ENCODE measurements around the gene RPL28. TPM values are rescaled to one million over a fixed set of nuclear protein-coding genes. Genes with fewer than 3 reads are reported as not detected.

Gene RPL28
- total RNA-seq, 1 experiment from 2014 or later, result 2,505 TPM

DNA sequence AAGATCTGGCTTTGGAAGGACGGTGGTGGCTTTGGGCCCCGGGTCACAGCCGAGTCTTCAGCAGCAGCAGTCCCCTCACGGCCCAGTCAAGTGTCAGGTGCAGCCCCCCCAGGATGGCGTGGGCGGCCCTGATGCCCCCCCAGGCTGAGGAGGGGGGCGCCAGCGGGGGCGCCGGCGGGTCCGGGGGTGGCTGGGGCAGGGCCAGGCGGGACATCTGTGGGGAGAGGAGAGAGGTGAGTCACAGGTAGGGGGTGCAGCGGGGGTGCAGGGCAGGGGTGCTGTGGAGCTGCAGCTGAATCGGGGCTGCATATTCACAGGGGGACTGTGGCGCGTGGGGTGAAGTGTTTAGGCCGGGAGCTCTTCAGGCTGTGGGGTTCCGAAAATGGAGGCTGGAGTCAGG, 19.8 kb upstream of the RPL28 start (continued):
- TF ChIP-seq MXD4 (CRISPR knock-in tag; IDR thresholded peaks at IDR 0.05; ENCODE audit: borderline replicate concordance), result no peak
- no peak for TF ChIP-seq FOXJ3 (CRISPR knock-in tag; IDR thresholded peaks at IDR 0.05; ENCODE audit: borderline replicate concordance)
- no peak for TF ChIP-seq NR3C1 (CRISPR knock-in tag; conservative IDR thresholded peaks at IDR 0.05; ENCODE audit: low read depth)
- no peak for TF ChIP-seq TEAD1 (CRISPR knock-in tag; IDR thresholded peaks at IDR 0.05)
- no peak for TF ChIP-seq KAT7 (CRISPR knock-in tag; IDR thresholded peaks at IDR 0.05; ENCODE audit: borderline replicate concordance)

GRCh38 chr19:55366790-55367189, 18.9 kb upstream of the RPL28 start:
- POLR2A ChIA-PET, result no interaction called here

GRCh38 chr19:55368106-55368505, 17.6 kb upstream of the RPL28 start:
- H3K27me3 Mint-ChIP-seq (ENCODE audit: low read depth), result peaks cover 78% of the 10 kb centered on the region
- CTCF ChIA-PET, result interaction anchor here (0.7 to 2.8 kb wide), 8 partner anchors 16 to 227 kb away, joined by 3 to 13 read pairs (median 4); partner anchors contain the start of genes ISOC2 and TMEM238
- TF ChIP-seq, protein P1, sequence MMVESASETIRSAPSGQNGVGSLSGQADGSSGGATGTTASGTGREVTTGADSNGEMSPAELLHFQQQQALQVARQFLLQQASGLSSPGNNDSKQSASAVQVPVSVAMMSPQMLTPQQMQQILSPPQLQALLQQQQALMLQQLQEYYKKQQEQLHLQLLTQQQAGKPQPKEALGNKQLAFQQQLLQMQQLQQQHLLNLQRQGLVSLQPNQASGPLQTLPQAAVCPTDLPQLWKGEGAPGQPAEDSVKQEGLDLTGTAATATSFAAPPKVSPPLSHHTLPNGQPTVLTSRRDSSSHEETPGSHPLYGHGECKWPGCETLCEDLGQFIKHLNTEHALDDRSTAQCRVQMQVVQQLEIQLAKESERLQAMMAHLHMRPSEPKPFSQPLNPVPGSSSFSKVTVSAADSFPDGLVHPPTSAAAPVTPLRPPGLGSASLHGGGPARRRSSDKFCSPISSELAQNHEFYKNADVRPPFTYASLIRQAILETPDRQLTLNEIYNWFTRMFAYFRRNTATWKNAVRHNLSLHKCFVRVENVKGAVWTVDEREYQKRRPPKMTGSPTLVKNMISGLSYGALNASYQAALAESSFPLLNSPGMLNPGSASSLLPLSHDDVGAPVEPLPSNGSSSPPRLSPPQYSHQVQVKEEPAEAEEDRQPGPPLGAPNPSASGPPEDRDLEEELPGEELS (CRISPR knock-in tag; IDR thresholded peaks at IDR 0.05), result no peak
- no peak for TF ChIP-seq ZNF532 (CRISPR knock-in tag; IDR thresholded peaks at IDR 0.05; ENCODE audit: borderline replicate concordance)
- TF ChIP-seq, protein P2, sequence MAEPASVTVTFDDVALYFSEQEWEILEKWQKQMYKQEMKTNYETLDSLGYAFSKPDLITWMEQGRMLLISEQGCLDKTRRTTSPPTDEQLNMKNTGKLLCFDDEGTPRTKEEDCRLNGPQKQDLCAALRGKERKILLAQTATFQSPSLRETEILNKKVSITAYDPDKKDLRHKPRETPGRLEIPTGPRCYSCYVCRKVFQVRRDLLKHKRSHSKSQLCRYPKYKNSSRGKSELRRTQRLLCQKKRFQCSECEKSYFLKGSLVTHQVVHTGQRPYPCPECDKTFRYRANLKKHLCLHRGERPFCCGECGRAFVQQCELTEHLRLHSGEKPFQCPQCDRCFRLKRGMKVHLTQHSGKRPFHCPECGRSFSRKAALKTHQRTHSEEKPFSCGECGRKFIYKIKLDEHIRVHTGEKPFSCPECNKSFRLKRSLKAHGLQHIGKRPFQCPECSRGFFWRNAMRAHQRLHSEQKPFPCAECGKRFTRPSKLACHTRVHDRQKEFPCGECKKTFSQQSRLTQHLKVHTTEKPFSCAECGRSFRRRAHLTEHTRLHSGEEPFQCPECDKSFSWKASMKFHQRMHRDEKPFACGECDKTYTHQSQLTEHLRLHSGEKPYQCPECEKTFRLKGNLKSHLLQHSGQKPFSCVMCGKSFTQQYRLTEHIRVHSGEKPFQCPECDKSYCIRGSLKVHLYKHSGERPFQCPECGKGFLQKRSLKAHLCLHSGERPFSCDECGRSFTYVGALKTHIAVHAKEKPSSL (CRISPR knock-in tag; conservative IDR thresholded peaks at IDR 0.05), result no peak
- TF ChIP-seq CREM (CRISPR knock-in tag; IDR thresholded peaks at IDR 0.05), result no peak
- no peak for TF ChIP-seq TCF7 (CRISPR knock-in tag; IDR thresholded peaks at IDR 0.05; ENCODE audit: low read depth)
- TF ChIP-seq FOXK1 (CRISPR knock-in tag; IDR thresholded peaks at IDR 0.05), result no peak
- no peak for TF ChIP-seq ATF1 (CRISPR knock-in tag; IDR thresholded peaks at IDR 0.05)
- TF ChIP-seq ZNF671 (CRISPR knock-in tag; IDR thresholded peaks at IDR 0.05), result no peak

More at GRCh38 chr19:55366790-55367189, 18.9 kb upstream of the RPL28 start:
- CTCF ChIA-PET, result interaction anchor here (1.0 to 1.3 kb wide), 3 partner anchors 9 to 52 kb away, joined by 3 to 4 read pairs (median 3); no protein-coding TSS in a partner anchor
- H3K9me3 Mint-ChIP-seq, result no peaks in the 10 kb centered on the region
- peaks cover 7% of the 10 kb centered on the region for H3K4me1 Mint-ChIP-seq
- DNase-seq (ENCODE audit: low spot score), result no peak
- H3K4me3 Mint-ChIP-seq, result no peak overlapping the region
- peaks cover 74% of the 10 kb centered on the region for H3K27me3 Mint-ChIP-seq (ENCODE audit: low read depth)
- H3K36me3 Mint-ChIP-seq, result no peaks in the 10 kb centered on the region
- TF ChIP-seq, protein P3, sequence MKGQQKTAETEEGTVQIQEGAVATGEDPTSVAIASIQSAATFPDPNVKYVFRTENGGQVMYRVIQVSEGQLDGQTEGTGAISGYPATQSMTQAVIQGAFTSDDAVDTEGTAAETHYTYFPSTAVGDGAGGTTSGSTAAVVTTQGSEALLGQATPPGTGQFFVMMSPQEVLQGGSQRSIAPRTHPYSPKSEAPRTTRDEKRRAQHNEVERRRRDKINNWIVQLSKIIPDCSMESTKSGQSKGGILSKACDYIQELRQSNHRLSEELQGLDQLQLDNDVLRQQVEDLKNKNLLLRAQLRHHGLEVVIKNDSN (CRISPR knock-in tag; IDR thresholded peaks at IDR 0.05), result no peak
- TF ChIP-seq ZNF281 (CRISPR knock-in tag; IDR thresholded peaks at IDR 0.05), result no peak
- TF ChIP-seq, protein P4, sequence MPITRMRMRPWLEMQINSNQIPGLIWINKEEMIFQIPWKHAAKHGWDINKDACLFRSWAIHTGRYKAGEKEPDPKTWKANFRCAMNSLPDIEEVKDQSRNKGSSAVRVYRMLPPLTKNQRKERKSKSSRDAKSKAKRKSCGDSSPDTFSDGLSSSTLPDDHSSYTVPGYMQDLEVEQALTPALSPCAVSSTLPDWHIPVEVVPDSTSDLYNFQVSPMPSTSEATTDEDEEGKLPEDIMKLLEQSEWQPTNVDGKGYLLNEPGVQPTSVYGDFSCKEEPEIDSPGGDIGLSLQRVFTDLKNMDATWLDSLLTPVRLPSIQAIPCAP (CRISPR knock-in tag; IDR thresholded peaks at IDR 0.05), result no peak
- TF ChIP-seq TEAD1 (CRISPR knock-in tag; IDR thresholded peaks at IDR 0.05), result no peak
- no peak for TF ChIP-seq NFE2L1 (CRISPR knock-in tag; IDR thresholded peaks at IDR 0.05)
- no peak overlapping the region for H3K27ac Mint-ChIP-seq
- ATAC-seq, result no peak

More at GRCh38 chr19:55368106-55368505, 17.6 kb upstream of the RPL28 start:
- H3K4me3 Mint-ChIP-seq, result no peak overlapping the region; the same call in 1 of the 2 replicates
- DNase-seq (ENCODE audit: low spot score) (no peak), ATAC-seq (no peak)
- no peaks in the 10 kb centered on the region for H3K9me3 Mint-ChIP-seq
- no peaks in the 10 kb centered on the region for H3K36me3 Mint-ChIP-seq
- POLR2A ChIA-PET, result interaction anchor here (0.6 to 2.9 kb wide), 4 partner anchors 16 to 31 kb away, joined by 3 to 12 read pairs (median 4); partner anchors contain the start of gene KMT5C
- peaks cover 11% of the 10 kb centered on the region for H3K4me1 Mint-ChIP-seq
- H3K27ac Mint-ChIP-seq, result no peak overlapping the region
